GM19099 (cell line): ENCODE results near the gene SYTL3.

Source experiments
- POLR2A ChIP-seq: IDR thresholded peaks from 3 replicates; pipeline ENCODE4 v1.6.1; 2011; ENCODE audit warnings: low read depth; ENCODE audit not compliant: insufficient read length; ENCODE audit errors: extremely low read depth

The SYTL3 gene

DNA sequence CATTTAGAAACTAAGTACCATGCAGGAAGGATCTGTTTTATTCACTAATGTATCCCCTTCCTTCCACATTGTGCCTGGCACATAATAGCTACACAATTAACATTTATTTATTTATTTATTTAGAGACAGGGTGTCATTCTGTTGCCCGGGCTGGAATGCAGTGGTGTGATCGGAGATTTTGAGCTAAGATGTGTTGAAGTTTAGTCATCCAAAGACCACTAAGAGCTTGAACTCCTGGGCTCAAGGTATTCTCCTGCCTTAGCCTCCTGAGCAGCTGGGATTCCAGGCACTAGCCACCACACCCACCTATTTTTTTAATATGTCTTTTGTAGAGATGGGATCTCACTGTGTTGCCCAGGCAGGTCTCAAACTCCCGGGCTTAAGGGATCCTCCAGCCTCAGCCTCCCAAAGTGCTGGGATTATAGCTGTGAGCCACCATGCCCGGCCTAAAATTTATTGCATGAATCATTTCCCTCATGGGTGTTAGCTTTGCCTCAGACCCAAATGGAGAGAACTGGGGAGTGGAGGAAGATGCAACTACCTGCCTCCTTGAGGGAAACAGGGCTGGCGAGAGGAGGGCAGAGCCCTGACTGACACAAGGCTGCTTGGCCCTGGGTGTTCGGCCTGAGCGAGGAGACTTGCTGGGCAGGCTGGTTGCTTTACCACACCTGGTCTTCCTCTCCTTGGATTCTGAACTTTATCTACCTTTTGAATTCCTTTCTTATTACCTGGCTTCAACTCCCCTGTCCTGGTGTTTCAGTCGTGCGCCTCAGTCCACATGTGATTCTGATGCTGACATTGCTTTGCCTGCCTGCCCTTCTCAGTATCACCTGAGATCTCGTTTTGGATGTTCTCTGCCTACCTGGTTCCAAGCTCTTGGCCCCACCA lies 3.6 kb upstream of the SYTL3 start:
- TF ChIP-seq POLR2A: no peak

DNA sequence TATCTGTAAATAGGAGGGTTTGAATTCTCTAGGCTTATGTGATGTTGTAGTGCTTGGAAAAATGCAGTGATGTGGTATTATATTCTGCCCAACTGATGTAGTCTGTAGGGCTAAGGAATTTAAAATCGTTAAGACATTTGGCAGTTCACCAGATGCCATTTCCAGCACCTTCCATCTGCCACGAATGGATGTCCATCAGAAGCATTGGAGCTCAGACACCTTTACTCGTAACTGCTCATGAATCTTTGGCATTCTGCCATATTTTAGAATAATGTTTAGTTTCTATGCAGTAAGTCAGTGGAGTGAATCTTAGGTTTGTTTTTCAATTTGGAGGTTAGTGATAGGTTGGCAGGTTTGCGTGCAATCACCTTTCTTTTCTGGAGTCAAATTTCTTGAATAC lies 2.4 kb upstream of the SYTL3 start:
- TF ChIP-seq POLR2A: no peak

DNA sequence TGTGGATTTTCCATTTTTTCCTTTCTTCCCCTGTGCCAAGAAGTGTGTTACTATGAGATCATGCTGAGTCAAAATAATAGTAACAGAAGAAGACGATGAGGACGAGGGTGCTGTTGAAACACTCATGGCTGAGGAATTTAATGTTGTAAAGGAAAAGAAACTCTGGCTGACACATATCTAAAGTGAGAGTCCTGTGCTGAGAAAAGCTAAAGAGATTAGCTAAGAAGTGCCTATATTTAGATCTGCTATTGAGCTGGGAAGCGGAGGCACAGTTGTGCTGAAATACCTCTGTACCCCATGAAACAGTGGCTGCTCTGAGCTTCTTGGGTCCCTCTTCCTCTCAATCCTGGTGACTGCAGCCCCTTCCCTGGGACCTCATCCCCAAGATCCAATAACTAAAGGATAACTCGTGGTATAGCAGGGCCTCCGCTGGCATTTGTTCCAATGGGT lies 1.1 kb upstream of the SYTL3 start:
- no peak for TF ChIP-seq POLR2A

- TF ChIP-seq POLR2A: no peak
These were observed 3.9 kb downstream of the SYTL3 start for GRCh38 chr6:158653577-158654354.

DNA sequence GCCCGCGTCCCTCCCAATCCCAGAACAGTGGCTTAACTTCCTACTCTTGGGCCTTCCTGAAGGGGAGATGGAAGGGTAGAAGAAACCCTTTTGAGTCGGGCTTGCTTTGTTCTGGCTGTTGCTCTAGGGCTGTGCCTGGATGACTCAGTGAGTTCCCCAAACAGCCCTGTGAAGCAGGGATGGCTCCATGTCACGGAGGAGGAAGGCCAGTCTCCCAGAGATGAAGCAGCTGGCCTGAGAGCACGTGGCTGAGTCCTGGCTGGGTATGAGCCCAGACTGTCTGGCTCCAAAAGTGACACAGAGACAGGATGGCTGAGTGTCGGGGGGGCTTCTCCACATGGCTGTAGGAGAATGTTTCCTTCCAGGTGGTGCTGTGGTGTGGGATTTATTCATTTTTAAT lies 4.6 kb downstream of the SYTL3 start:
- no peak for TF ChIP-seq POLR2A

- no peak for TF ChIP-seq POLR2A
These were observed 5.2 kb downstream of the SYTL3 start for GRCh38 chr6:158654960-158655489.

DNA sequence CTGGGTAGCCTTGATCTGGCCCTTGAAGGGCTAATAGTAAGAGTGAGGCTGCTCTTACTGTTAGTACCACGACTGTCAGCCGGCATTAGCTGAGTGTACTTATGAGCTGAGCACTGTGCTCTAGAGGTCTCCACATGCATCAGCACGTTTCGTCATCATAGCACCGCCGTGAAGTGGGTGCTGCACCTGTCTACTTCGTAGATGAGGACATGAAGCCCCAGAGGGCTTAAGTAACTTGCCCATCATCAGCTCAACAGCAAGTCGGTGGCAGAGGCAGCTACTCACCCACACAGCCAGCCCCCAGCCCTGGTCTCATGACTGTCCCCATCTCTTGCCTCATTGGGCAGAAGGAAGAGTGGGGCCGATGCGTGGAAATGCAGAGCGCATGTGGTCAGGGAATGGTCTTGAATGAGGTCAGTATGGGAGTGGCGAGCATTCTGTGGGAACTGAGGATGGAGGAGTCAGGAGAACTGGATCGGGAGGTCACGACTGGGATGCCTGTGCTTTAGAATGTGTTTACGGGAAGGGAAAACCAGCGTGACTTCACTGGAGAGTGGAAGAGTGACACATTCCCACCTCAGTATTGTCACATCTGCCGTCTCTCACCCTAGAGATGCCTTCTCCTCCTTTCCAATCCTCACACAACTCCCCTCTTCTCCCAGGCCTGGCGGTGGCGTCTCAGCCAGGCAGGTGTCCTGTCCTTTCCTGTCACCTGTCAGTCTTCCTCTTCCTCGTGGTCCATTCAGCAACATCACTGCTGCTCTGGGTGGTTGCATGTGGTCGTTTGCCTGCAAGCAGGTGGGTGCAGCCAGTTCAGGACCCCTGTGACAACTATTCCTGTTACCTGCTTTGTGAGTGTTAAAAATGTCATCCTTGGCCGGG lies 6.0 kb downstream of the SYTL3 start:
- no peak for TF ChIP-seq POLR2A

GRCh38 chr6:158660333-158660754 lies 10.5 kb downstream of the SYTL3 start:
- no peak for TF ChIP-seq POLR2A

DNA sequence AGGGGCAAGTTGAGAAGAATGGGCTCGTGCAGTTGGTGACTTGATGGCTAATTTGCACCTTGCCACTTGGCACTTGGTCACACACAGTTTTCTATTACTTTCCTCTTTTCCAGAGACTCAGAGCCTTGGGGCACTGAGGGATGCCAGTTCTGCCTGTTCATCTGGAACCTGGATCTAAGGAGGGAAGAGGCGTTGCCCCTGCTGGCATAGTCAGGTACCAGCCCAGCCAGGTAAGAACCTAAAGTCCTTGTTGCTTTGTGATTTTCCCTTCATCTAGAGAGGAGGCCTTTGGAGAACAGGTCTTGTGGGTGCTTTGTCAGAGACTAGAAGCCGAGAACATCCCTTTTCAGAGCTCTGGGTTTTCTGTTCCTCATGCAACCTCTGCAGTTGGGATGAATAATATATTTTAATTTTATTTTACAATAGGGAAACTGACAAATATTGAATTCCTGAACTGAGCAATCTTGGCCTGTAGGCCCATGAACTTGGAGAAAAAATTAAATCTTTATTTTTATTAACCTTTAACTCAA lies 11.4 kb downstream of the SYTL3 start:
- no peak for TF ChIP-seq POLR2A

GRCh38 chr6:158662607-158662953 lies 12.7 kb downstream of the SYTL3 start:
- TF ChIP-seq POLR2A: no peak

GRCh38 chr6:158662954-158663624 lies 13.2 kb downstream of the SYTL3 start:
- no peak for TF ChIP-seq POLR2A

DNA sequence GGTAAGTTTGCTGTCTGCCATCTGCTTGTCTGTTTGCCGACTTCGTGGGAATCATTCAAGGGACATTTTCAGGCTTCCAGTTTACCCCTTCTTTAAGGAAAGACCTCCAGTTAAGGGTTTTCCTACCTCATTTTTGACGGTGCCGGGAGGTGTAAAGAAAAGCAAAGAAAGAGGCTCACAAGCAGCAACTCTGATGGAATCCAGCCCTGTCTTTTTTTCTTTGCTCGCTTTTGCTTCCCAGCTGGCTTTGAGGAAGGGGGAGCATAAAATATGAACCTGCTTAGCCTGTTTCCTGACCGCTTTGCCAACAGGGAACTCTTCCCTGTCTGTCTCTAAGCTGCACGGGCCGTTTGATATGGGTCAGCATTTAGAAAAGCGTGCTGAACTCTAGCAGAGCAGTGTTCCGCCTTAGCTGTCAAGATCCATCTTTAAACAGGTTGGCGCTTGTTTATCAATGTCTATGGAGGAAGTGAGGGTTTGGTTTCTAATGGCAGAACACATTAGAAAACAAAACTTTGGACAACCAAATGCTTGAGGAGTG lies 13.8 kb downstream of the SYTL3 start:
- no peak for TF ChIP-seq POLR2A

- TF ChIP-seq POLR2A: no peak
These were observed 15.5 kb downstream of the SYTL3 start for GRCh38 chr6:158665332-158665731.

- no peak for TF ChIP-seq POLR2A
These were observed 16.9 kb downstream of the SYTL3 start for GRCh38 chr6:158666628-158667359.
